Effector memory CD4-positive, alpha-beta T cell (primary cell): Measurements from ENCODE around the gene SMARCB1.

Source experiments
- DNase-seq, 3 donors: peaks; one replicate each; pipeline ENCODE4 v3.0.0-alpha.2; 2020
- H3K27ac ChIP-seq: 2 replicates; pipeline ENCODE4 v1.7.0; 2013; ENCODE audit warnings: mild to moderate bottlenecking, low read length, moderate library complexity; ENCODE audit not compliant: insufficient read depth, poor library complexity, severe bottlenecking
- H3K27me3 ChIP-seq: replicated peaks from 2 replicates; pipeline ENCODE4 v1.7.0; 2013; ENCODE audit warnings: mild to moderate bottlenecking, low read length; ENCODE audit not compliant: insufficient read depth, control insufficient read depth, poor library complexity, severe bottlenecking
- H3K36me3 ChIP-seq: 2 replicates; pipeline ENCODE4 v1.7.0; 2013; ENCODE audit warnings: mild to moderate bottlenecking, low read length, moderate library complexity; ENCODE audit not compliant: control insufficient read depth, insufficient read depth
- H3K4me1 ChIP-seq: 2 replicates; pipeline ENCODE4 v1.7.0; 2013; ENCODE audit warnings: low read length, mild to moderate bottlenecking; ENCODE audit not compliant: control insufficient read depth, insufficient read depth, poor library complexity, severe bottlenecking
- H3K4me3 ChIP-seq: 2 replicates; pipeline ENCODE4 v1.7.0; 2013; ENCODE audit warnings: low read length, low read depth, mild to moderate bottlenecking; ENCODE audit not compliant: insufficient read depth, poor library complexity, severe bottlenecking
- H3K9me3 ChIP-seq: 2 replicates; pipeline ENCODE4 v1.7.0; 2013; ENCODE audit warnings: mild to moderate bottlenecking, low read length, moderate library complexity; ENCODE audit not compliant: control insufficient read depth

The SMARCB1 gene

GRCh38 chr22:23759566-23759965, 27.2 kb upstream of the SMARCB1 start:
- Histone ChIP-seq H3K9me3 (no peaks in the 10 kb centered on the region), H3K4me3 (no peak overlapping the region), H3K27ac (no peak overlapping the region), H3K4me1 (peaks cover 15% of the 10 kb centered on the region), H3K27me3 (no peaks in the 10 kb centered on the region), H3K36me3 (no peaks in the 10 kb centered on the region)
- no peak for DNase-seq

DNA sequence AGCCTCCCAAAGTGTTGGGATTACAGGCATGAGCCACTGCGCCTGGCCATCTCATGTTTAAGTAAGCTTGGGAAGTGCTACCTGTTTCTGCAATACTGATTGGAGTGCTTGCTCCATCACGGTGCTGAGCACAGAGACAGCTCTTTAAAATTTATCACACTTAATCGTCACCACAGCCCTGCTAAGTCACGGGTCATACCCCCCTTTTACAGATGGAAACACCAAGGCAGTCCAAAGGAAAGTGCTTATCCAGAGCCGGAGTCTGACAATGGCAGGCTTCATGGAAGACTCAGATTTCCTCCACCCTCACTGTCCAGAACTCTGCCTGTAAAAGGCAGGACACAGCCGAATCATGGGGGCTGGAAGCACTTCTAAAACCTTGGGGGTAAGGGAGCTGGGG, 26.7 kb upstream of the SMARCB1 start:
- no peaks in the 10 kb centered on the region for H3K36me3 ChIP-seq
- H3K27ac ChIP-seq = no peak overlapping the region
- no peaks in the 10 kb centered on the region for H3K27me3 ChIP-seq
- no peaks in the 10 kb centered on the region for H3K9me3 ChIP-seq
- DNase-seq = no peak
- peaks cover 15% of the 10 kb centered on the region for H3K4me1 ChIP-seq
- no peak overlapping the region for H3K4me3 ChIP-seq

DNA sequence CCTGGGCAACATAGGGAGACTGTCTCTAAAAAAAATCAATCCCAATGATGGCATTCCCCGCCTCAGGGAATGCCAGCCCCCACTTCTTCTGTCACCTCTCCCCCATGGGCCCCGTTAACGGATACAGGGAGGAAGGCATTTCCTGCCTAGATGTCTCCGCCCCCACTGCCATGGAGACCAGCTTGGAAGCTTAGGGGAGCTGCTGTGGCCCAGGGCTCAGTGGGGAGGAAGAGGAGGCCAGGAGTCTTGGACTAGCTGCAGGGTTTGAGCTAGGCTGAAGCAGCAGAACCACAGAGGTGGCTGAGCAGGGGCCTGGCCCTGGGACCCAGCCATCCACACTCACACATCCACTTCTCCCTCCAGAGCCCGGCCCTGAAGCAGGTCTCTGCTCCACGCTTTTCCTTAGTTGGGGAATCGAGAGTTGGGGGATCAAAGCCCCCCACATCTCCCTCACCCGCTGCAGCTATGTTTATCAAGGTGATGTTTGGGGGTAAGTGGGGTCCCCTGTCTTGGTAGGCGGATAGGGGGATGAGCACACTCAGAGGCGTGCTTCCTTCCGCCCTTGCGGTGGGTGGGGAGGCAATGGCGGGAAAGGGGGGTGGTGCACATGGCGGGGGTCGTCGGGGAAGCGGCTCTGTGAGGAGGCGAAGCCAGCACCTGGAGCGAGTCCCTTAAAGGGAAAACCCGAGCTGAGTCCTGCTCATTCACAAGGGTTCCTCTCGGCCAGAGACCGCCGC, 23.8 kb upstream of the SMARCB1 start, which contains the start of gene C22orf15:
TSS of gene C22orf15 (plus strand) at position 149 of the 737 bp plus-strand sequence. CDS start at position 466, 317 bp downstream.
- no peaks in the 10 kb centered on the region for H3K36me3 ChIP-seq
- H3K4me3 ChIP-seq = peak within 1 kb of the TSS; percentile 48
- H3K4me1 ChIP-seq = peaks cover 26% of the 10 kb centered on the region
- H3K27ac ChIP-seq = no peak within 1 kb of the TSS
- no peak for DNase-seq
- no peaks in the 10 kb centered on the region for H3K9me3 ChIP-seq
- H3K27me3 ChIP-seq = no peaks in the 10 kb centered on the region

DNA sequence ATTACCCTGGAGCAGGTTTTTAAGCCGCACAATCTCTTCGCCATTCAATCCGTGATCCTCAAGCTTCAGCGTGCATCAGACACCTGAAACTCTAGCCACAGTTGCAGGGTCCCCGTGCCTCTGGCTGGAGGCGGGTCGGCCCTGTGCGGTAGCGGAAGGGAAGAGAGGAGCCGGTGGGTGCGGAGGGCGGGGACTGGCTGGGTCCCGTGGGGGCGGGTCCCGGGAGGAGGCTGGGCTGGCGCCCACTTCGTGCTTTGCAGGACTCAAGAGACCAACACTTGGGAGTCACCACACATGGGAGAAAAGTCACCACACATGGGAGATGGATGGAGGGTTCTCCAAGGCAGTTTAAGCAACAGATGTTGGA, 23.2 kb upstream of the SMARCB1 start:
- H3K36me3 ChIP-seq = no peaks in the 10 kb centered on the region
- DNase-seq = peak in 2 of 3 donors; percentile 17 to 26
- H3K4me3 ChIP-seq = peak overlapping the region; percentile 48
- no peaks in the 10 kb centered on the region for H3K9me3 ChIP-seq
- no peaks in the 10 kb centered on the region for H3K27me3 ChIP-seq
- H3K4me1 ChIP-seq = peaks cover 31% of the 10 kb centered on the region
- H3K27ac ChIP-seq = no peak overlapping the region

GRCh38 chr22:23763954-23764353, 22.8 kb upstream of the SMARCB1 start:
- Histone ChIP-seq H3K4me3 (no peak overlapping the region), H3K9me3 (no peaks in the 10 kb centered on the region), H3K4me1 (peaks cover 31% of the 10 kb centered on the region), H3K36me3 (no peaks in the 10 kb centered on the region), H3K27ac (no peak overlapping the region), H3K27me3 (no peaks in the 10 kb centered on the region)
- no peak for DNase-seq

DNA sequence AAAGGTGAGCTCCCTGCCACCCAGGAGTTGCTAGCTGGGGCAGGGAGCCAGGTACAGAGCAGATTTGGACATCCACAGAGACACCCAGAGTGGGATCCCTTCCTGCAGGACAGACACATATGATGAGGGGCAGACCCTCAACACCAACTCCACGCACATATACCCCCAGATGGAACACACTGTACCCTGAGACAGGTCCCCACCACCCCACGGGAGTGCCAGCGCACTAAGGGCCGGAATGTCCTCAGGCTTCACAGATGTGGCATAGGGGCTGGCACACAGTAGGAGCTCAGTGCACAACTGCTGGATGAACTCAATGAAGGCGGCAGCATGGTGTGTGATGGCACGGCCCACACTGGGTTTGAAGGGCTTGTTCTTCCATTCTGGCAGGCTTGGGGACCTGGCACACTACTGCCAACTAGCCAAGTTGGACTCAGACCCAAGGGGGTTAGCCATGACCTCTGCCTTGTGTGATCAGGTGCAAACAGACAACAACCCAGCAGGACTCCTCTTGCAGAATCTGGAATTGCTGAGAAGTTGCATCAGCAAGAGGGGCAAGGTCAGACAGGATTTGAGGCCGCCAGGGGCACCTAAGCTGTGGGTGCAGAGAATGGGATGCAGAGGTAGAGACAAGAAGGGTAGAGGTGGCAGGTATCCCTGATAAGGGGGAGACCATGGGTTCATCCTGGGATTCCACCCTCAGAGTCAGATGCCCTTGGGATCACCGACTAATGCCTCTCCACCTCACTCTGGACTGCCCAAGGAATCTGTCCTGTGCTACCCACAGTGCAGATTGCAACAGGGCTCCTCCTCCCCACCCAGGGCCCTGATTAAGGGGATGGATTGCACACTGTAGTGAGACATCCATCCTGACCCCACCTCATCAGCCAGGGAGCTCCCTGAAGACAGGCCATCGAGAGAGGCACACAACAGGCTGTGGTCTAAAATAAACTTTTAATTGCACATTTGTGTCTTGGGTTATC, 21.6 kb upstream of the SMARCB1 start:
- H3K4me1 ChIP-seq = peaks cover 31% of the 10 kb centered on the region
- no peak overlapping the region for H3K27ac ChIP-seq

GRCh38 chr22:23767303-23767672, 19.5 kb upstream of the SMARCB1 start:
- Histone ChIP-seq H3K4me3 (peak overlapping the region; percentile 98), H3K27ac (peak overlapping the region; percentile 65), H3K9me3 (no peaks in the 10 kb centered on the region), H3K27me3 (no peaks in the 10 kb centered on the region), H3K36me3 (no peaks in the 10 kb centered on the region), H3K4me1 (peaks cover 38% of the 10 kb centered on the region)
- no peak for DNase-seq

More for the DNA sequence above, 21.6 kb upstream of the SMARCB1 start:
- H3K36me3 ChIP-seq = no peaks in the 10 kb centered on the region
- no peak overlapping the region for H3K4me3 ChIP-seq
- DNase-seq = no peak
- no peaks in the 10 kb centered on the region for H3K27me3 ChIP-seq
- no peaks in the 10 kb centered on the region for H3K9me3 ChIP-seq

DNA sequence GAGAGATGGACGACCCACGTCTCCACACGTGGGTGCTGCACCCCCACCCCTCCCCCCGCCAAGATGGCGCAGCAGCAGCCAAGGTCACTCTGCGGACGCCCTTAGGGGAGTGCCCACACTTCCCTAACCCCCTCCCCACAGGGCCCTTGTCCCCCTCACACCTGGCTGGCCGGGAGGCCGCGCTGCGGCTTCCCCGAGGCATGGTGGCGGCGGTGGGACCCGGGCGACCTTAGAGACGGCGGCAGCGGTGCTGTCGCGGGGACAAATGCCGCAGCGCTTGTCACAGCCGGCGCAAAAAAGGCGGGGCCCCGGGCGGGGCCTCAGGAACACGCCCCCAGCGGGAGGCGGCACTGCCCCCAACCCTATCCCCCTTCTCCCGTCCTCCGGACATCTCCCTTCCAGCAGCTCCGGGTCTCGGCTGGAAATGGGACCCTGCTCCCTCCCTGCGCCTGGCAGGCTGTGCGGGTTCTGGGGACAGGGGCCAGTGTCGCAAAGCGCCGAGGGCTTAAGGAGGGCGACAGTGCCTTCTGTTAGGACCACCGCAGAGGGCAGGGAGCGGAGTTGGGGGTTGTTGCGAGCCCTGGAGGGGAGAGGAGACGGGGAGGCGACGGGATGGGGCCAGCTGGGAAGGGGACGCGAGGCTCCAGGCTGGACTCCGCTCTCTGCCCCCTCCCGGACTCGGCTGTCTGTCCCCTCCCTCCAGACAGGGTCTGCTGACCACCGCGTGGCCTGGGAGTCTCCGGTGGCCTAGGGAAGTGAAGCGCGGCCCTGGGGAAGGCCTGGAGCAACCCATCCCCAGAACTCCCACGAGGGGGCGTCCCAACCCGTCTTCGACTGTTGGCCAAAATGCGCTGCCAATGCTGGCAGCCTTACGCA, 18.9 kb upstream of the SMARCB1 start, which contains the start of gene CHCHD10:
TSS of gene CHCHD10 (minus strand) at position 300 of the 876 bp plus-strand sequence. CDS start at position 202, 98 bp downstream.
- Histone ChIP-seq H3K9me3 (no peaks in the 10 kb centered on the region), H3K4me1 (peaks cover 37% of the 10 kb centered on the region), H3K4me3 (peak within 1 kb of the TSS; percentile 98), H3K36me3 (no peaks in the 10 kb centered on the region), H3K27me3 (no peaks in the 10 kb centered on the region), H3K27ac (peak within 1 kb of the TSS; percentile 65)
- peak; percentile 44 to 62 (median 59) for DNase-seq

DNA sequence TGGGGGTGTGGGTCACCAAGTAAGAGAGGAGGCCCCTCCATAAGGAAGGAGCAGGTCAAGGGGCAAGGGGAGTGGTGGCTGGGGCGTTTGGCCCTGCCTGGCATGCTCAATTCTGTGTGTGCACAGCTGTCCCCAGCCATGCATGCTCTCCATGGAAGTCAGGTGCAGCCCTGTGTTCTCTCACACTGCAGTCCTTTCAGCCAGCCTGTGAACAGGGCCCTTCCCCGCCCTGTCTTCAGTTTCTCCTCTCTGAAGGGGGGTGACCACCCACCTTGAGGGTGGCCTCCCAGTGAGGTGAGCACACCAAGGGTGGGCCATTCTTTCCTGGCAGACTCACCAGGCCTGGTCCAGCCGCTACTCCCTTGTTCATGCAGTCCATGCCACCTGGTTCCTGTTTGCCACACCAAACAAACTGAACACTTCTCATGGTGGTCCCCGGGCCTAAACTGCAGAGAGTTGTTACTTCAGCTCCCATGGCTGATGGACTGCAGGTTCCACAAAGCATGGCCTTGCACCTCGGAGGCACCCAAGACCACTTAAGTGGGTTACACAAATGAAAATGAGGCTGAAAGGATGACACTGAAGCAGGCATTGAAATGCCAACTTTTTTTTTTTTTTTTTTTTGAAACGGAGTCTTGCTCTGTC, 17.3 kb upstream of the SMARCB1 start:
- H3K36me3 ChIP-seq = no peaks in the 10 kb centered on the region
- H3K4me1 ChIP-seq = peaks cover 26% of the 10 kb centered on the region

More for the DNA sequence above, 17.3 kb upstream of the SMARCB1 start:
- H3K27ac ChIP-seq = no peak overlapping the region
- no peaks in the 10 kb centered on the region for H3K9me3 ChIP-seq
- no peak for DNase-seq
- no peaks in the 10 kb centered on the region for H3K27me3 ChIP-seq
- H3K4me3 ChIP-seq = no peak overlapping the region
